ENCODE results near the gene KRT79. TPM values are rescaled to one million over a fixed set of nuclear protein-coding genes. Genes with fewer than 3 reads are reported as not detected.

The KRT79 gene
- total and polyA plus RNA-seq, 7 donors: 0.03 to 0.05 TPM; not detected in 5

GRCh38 chr12:52810554-52810953 lies 23.6 kb downstream of the KRT79 start:
- Histone ChIP-seq H3K4me3 (no peak overlapping the region), H3K9me3 (no peaks in the 10 kb centered on the region), H3K27me3 (ENCODE audit: insufficient read depth in 3 of 3, low read length in 2 of 3) (peaks cover 0 to 7% (median 0%) of the 10 kb centered on the region in 3 donors), H3K27ac (no peak overlapping the region), H3K36me3 (ENCODE audit: insufficient read depth in 1 of 2, low read depth in 1 of 2) (no peaks in the 10 kb centered on the region), H3K4me1 (no peaks in the 10 kb centered on the region)
- intact Hi-C loops (cut with DNase I): no loop called here
- TF ChIP-seq CTCF (IDR thresholded peaks at IDR 0.05): no peak
- no peak for DNase-seq
- ATAC-seq: no peak
- WGBS, 3 donors: 66 to 82% (median 66%) methylated on average over 5 of the region's 5 CpGs

- no peak overlapping the region for H3K27ac ChIP-seq
- WGBS, 3 donors: 60 to 67% (median 62%) methylated on average over 7 of the region's 7 CpGs
- H3K4me3 ChIP-seq: no peak overlapping the region
- intact Hi-C loops (cut with DNase I): no loop called here
- peaks cover 0 to 7% (median 0%) of the 10 kb centered on the region in 3 donors for H3K27me3 ChIP-seq (ENCODE audit: insufficient read depth in 3 of 3, low read length in 2 of 3)
- no peak for TF ChIP-seq CTCF (IDR thresholded peaks at IDR 0.05)
- H3K9me3 ChIP-seq: no peaks in the 10 kb centered on the region
- ATAC-seq (no peak), DNase-seq (no peak)
- H3K4me1 ChIP-seq: no peaks in the 10 kb centered on the region
- H3K36me3 ChIP-seq (ENCODE audit: insufficient read depth in 1 of 2, low read depth in 1 of 2): no peaks in the 10 kb centered on the region
Observed at GRCh38 chr12:52809166-52809565, 24.9 kb downstream of the KRT79 start.

GRCh38 chr12:52808573-52809160 lies 25.4 kb downstream of the KRT79 start:
- intact Hi-C loops (cut with DNase I): no loop called here
- WGBS, 3 donors: 84 to 91% (median 88%) methylated on average over 8 of the region's 8 CpGs

GRCh38 chr12:52807544-52808470 lies 26.3 kb downstream of the KRT79 start:
- no peak for DNase-seq
- intact Hi-C loops (cut with DNase I): no loop called here
- Histone ChIP-seq H3K4me3 (no peak overlapping the region), H3K36me3 (ENCODE audit: insufficient read depth in 1 of 2, low read depth in 1 of 2) (no peaks in the 10 kb centered on the region), H3K4me1 (no peaks in the 10 kb centered on the region), H3K27ac (no peak overlapping the region), H3K27me3 (ENCODE audit: insufficient read depth in 3 of 3, low read length in 2 of 3) (peaks cover 0 to 7% (median 0%) of the 10 kb centered on the region in 3 donors), H3K9me3 (no peaks in the 10 kb centered on the region)
- no peak for ATAC-seq
- TF ChIP-seq CTCF (IDR thresholded peaks at IDR 0.05): no peak
- 80 to 82% (median 81%) methylated on average over 16 of the region's 16 CpGs for WGBS, 3 donors

More at GRCh38 chr12:52808573-52809160, 25.4 kb downstream of the KRT79 start:
- Histone ChIP-seq H3K9me3 (no peaks in the 10 kb centered on the region), H3K4me3 (no peak overlapping the region), H3K27ac (no peak overlapping the region), H3K4me1 (no peaks in the 10 kb centered on the region), H3K27me3 (ENCODE audit: insufficient read depth in 3 of 3, low read length in 2 of 3) (peaks cover 0 to 7% (median 0%) of the 10 kb centered on the region in 3 donors), H3K36me3 (ENCODE audit: insufficient read depth in 1 of 2, low read depth in 1 of 2) (no peaks in the 10 kb centered on the region)
- ATAC-seq (no peak), DNase-seq (no peak)
- TF ChIP-seq CTCF (IDR thresholded peaks at IDR 0.05): no peak

All from psoas muscle (tissue), 8 donors.